Stimulated activated naive B cell treated with anti-CD40 and anti-IgM and Interleukin-4, amounts not matched to agents 10 μg/mL and 1 μg/mL and 100 μg/mL, for 72 hours (primary cell): ENCODE data around the gene BSCL2.
"Not testable (repeated sequence)": the region's sequence is repeated elsewhere in the genome, so short reads cannot be mapped to it uniquely, and the experiment has no call there.

Source experiments
- ATAC-seq, 2 donors: fragments of 150-1000 bp; cut with Tn5 transposase; replicated peaks; 2 replicates each; pipeline ENCODE4 v1.10.0; 2021; ENCODE audit warnings: moderate library complexity in 1 of 2
- DNase-seq: peaks from one replicate; pipeline ENCODE4 v3.0.0; 2021
- H3K27ac Mint-ChIP-seq: one replicate; pipeline ENCODE4 v1.8.0; 2022; ENCODE audit warnings: mild to moderate bottlenecking, mixed read lengths
- H3K27me3 Mint-ChIP-seq, 2 donors: one replicate each; pipeline ENCODE4 v1.8.0; 2022; ENCODE audit warnings: mixed read lengths in 2 of 2
- H3K36me3 Mint-ChIP-seq, 2 donors: one replicate each; pipeline ENCODE4 v1.8.0; 2022; ENCODE audit warnings: mixed read lengths in 2 of 2, mild to moderate bottlenecking in 1 of 2
- H3K4me1 Mint-ChIP-seq, 2 donors: one replicate each; pipeline ENCODE4 v1.8.0; 2022; ENCODE audit warnings: mixed read lengths in 2 of 2, mild to moderate bottlenecking in 1 of 2
- H3K4me3 Mint-ChIP-seq, 2 donors: one replicate each; pipeline ENCODE4 v1.8.0; 2022; ENCODE audit warnings: mild to moderate bottlenecking in 2 of 2, mixed read lengths in 2 of 2, moderate library complexity in 1 of 2
- H3K9me3 Mint-ChIP-seq, 2 donors: one replicate each; pipeline ENCODE4 v1.8.0; 2022; ENCODE audit warnings: mixed read lengths in 2 of 2, mild to moderate bottlenecking in 1 of 2

BSCL2 gene

DNA sequence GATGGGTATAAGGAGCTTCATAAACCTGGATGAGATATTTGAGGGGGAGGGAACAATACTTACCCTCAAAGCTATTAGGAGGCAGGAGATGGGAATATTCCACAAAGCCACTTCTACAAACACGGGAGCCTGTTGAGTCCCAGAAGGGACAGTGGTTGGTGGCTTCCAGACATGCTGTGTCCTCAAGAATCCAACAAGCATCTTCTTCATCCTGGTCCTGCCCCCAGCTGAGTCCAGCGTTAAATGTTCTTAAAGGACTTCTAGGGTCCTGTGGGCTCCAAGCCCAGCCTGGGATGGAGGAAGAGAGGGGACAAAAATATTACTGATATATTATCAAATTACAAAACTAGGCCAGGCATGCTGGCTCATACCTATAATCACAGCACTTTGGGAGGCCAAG is 39.8 kb downstream of the BSCL2 start:
- Mint-ChIP-seq H3K27me3 (no peaks in the 10 kb centered on the region), H3K9me3 (no peaks in the 10 kb centered on the region), H3K36me3 (peaks cover 39 to 62% of the 10 kb centered on the region in 2 donors), H3K4me1 (peaks cover 28 to 66% of the 10 kb centered on the region in 2 donors), H3K4me3 (peak overlapping the region; percentile 97 to 100), H3K27ac (peak overlapping the region; percentile 99)
- DNase-seq (no peak), ATAC-seq (no peak)

DNA sequence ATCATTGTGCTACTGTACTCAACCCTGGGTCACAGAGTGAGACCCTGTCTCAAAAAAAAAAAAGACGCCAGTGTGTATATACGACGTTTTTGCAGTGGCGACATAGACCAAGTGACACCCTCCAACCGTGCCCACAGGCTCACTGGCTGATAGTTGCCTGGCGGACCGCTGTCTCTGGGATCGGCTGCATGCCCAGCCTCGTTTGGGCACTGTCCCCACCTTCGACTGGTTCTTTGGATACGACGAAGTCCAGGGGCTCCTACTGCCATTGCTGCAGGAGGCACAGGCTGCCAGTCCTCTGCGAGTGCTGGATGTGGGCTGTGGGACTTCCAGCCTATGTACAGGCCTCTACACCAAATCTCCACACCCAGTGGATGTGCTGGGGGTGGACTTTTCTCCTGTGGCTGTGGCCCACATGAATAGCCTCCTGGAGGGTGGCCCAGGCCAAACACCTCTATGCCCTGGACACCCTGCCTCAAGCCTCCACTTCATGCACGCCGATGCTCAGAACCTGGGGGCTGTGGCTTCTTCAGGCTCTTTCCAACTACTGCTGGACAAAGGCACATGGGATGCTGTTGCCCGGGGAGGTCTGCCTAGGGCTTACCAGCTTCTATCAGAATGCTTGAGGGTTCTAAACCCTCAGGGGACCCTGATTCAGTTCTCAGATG is 40.8 kb downstream of the BSCL2 start:
- DNase-seq (no peak), ATAC-seq (no peak)
- no peaks in the 10 kb centered on the region for H3K9me3 Mint-ChIP-seq
- H3K4me3 Mint-ChIP-seq: peak overlapping the region; percentile 97 to 100
- H3K27me3 Mint-ChIP-seq: no peaks in the 10 kb centered on the region
- peaks cover 34 to 55% of the 10 kb centered on the region in 2 donors for H3K36me3 Mint-ChIP-seq
- H3K27ac Mint-ChIP-seq: peak overlapping the region; percentile 99
- H3K4me1 Mint-ChIP-seq: peaks cover 26 to 64% of the 10 kb centered on the region in 2 donors

DNA sequence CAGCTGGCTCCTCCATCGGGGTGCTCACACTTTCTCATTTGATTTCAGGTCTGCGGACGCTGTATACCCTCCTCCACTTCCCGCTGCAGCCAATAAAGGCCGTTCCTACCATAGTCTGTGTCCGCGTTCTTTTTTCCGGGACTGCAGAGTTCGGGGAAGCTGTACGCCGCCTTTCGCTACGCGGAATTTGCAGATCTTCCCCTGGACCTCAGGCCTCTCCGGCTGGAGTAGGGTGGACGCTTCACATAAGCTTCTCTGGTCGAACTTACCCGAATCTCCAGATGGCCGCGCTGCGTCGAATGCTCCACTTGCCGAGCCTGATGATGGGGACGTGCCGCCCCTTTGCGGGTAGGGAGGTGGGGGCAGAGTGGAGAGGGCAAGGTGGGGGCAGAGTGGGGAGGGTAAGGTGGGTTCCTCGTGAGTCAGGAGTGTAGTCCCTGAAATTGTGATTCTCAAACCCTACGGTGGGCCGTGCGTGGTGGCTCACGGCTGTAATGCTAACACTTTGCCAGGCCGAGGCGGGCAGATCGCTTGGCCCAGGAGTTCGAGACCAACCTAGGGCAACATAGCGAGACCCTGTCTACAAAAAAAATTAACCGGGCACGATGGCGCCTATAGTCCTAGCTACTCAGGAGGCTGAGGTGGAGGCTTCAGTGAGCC is 41.5 kb downstream of the BSCL2 start:
- Mint-ChIP-seq H3K9me3 (no peaks in the 10 kb centered on the region), H3K4me1 (peaks cover 26 to 62% of the 10 kb centered on the region in 2 donors)

DNA sequence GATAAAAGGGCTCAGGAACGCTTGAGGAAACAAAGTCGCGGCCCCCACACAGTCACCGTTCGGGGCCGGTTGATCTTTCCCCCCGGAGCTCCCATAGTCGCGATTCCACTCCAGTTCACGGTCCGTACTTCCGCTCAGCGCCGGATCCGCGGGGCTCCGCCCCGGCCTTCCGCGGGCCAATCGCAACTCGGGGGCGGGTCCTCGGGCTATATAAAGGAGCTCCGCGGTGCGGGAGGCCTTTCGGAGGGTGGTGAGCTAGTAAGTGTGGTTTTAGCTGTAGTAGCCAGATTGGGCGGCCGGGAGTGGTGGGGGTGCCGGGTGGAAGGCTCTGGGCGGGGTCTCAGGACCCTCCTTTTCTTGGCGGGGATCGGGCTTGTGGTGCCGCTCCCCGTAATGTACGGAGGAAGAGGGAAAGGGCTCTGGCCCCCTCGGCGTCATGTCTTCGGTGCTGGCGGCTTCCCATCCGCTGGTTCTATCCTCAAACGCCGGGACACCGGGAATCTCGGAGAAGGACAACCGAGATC is 42.1 kb downstream of the BSCL2 start, which contains the start of the genes C11orf98 and CSKMT:
C11orf98 (minus strand) TSS at position 136 of the 524 bp plus-strand sequence; CDS start at position 95, 41 bp downstream.
CSKMT (plus strand) TSS at position 238 of the 524 bp plus-strand sequence. CDS start 568 bp downstream, outside the sequence.
- Mint-ChIP-seq H3K27me3 (no peaks in the 10 kb centered on the region), H3K4me3 (peak within 1 kb of the TSS; percentile 97 to 100), H3K27ac (peak within 1 kb of the TSS; percentile 99), H3K36me3 (peaks cover 34 to 48% of the 10 kb centered on the region in 2 donors), H3K4me1 (peaks cover 26 to 58% of the 10 kb centered on the region in 2 donors), H3K9me3 (no peaks in the 10 kb centered on the region)
- DNase-seq (peak; percentile 94), ATAC-seq (peak; percentile 90 to 94)

More for the DNA sequence above, 41.5 kb downstream of the BSCL2 start:
- H3K4me3 Mint-ChIP-seq: peak overlapping the region; percentile 97 to 100
- peak; percentile 28 for DNase-seq
- ATAC-seq: peak; percentile 27 to 40
- peaks cover 34 to 50% of the 10 kb centered on the region in 2 donors for H3K36me3 Mint-ChIP-seq
- H3K27ac Mint-ChIP-seq: peak overlapping the region; percentile 99
- H3K27me3 Mint-ChIP-seq: no peaks in the 10 kb centered on the region

DNA sequence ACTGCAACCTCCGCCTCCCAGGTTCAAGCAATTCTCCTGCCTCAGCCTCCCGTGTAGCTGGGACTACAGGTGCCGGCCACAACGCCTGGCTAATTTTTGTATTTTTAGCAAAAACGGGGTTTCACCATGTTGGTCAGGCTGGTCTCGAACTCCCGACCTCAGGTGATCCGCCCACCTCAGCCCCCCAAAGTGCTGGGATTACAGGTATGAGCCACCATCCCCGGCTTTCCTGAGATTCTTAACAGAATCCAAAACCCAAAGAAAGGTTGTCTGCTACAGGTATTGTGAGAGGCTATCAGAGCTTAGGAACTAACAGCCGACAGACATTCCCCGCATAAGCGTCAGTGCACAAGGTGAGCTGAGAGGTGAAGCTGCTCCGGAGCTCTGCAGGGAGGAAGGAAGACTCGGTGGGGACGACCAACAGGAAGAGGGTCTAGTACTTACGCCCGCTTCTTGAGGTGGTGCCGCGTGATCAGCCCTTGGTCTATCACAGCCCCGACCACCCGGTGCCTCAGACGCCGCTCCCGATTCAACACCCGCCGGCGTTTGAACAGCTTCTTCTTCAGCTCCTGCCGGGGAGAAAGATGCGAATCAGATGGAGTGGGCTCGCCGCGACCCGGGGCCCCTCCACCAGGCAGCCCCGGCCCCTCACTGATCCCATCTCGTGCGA is 42.7 kb downstream of the BSCL2 start:
- H3K9me3 Mint-ChIP-seq: no peaks in the 10 kb centered on the region
- no peak for DNase-seq
- H3K27me3 Mint-ChIP-seq: no peaks in the 10 kb centered on the region
- H3K27ac Mint-ChIP-seq: peak overlapping the region; percentile 99
- ATAC-seq: peak; percentile 63 to 65
- peaks cover 34 to 46% of the 10 kb centered on the region in 2 donors for H3K36me3 Mint-ChIP-seq
- peak overlapping the region; percentile 97 to 100 for H3K4me3 Mint-ChIP-seq
- peaks cover 22 to 53% of the 10 kb centered on the region in 2 donors for H3K4me1 Mint-ChIP-seq

DNA sequence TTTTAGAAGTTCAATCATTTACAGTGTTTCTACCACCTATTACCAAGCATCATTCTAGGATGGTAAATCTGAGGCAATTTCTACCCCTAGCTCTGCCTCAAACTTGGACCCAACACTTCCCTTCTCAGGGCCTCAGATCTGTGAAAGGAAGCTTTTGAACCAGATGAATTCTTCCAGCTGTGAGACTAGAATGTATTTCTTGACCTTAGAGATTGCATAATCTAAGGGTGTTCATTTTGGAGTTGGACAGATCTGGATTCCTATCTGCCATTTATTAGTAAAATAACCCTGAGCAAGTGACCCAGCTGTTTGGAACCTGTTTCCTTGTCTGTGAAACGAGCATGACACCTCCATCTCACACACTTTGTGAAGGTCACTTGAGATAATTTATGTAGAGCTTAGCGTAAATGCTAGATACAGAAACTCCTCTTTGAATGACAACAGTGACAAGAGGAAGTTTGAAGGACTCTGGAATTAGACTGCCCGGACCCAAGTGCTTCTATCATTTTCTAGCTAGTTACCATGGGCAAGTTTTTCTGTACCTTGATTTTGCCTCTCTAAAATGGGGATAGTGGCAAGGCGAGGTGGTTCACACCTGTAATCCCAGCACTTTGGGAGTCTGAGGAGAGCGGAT is 50.3 kb downstream of the BSCL2 start:
- Mint-ChIP-seq H3K4me1 (peaks cover 9 to 12% of the 10 kb centered on the region in 2 donors), H3K9me3 (no peaks in the 10 kb centered on the region), H3K27ac (no peak overlapping the region), H3K4me3 (no peak overlapping the region), H3K27me3 (no peaks in the 10 kb centered on the region), H3K36me3 (peaks cover 0 to 8% of the 10 kb centered on the region in 2 donors)
- ATAC-seq (no peak), DNase-seq (no peak)

DNA sequence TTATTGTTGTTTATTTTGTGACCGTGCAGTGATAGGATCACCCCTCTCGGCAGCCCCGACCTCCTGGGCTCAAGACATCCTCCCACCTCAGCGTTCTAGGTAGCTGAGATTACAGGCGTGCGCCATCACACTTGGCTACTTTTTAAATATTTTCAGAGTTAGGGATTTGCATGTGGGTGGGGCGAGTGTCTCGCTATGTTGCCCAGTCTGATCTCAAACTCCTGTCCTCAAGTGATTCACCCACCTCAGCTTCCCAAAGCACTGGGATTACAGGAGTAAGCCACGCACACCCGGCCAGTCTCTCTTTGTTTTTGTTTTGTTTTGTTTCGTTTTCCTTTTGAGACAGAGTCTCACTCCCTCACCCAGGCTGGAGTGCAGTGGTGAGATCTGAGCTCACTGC is 52.9 kb downstream of the BSCL2 start:
- peaks cover 7% of the 10 kb centered on the region in 2 donors for H3K36me3 Mint-ChIP-seq
- H3K27me3 Mint-ChIP-seq: no peaks in the 10 kb centered on the region
- peaks cover 12 to 29% of the 10 kb centered on the region in 2 donors for H3K4me1 Mint-ChIP-seq
- no peak overlapping the region for H3K27ac Mint-ChIP-seq
- peak overlapping the region; percentile 52 to 65 for H3K4me3 Mint-ChIP-seq
- DNase-seq: no peak
- no peaks in the 10 kb centered on the region for H3K9me3 Mint-ChIP-seq
- no peak for ATAC-seq

DNA sequence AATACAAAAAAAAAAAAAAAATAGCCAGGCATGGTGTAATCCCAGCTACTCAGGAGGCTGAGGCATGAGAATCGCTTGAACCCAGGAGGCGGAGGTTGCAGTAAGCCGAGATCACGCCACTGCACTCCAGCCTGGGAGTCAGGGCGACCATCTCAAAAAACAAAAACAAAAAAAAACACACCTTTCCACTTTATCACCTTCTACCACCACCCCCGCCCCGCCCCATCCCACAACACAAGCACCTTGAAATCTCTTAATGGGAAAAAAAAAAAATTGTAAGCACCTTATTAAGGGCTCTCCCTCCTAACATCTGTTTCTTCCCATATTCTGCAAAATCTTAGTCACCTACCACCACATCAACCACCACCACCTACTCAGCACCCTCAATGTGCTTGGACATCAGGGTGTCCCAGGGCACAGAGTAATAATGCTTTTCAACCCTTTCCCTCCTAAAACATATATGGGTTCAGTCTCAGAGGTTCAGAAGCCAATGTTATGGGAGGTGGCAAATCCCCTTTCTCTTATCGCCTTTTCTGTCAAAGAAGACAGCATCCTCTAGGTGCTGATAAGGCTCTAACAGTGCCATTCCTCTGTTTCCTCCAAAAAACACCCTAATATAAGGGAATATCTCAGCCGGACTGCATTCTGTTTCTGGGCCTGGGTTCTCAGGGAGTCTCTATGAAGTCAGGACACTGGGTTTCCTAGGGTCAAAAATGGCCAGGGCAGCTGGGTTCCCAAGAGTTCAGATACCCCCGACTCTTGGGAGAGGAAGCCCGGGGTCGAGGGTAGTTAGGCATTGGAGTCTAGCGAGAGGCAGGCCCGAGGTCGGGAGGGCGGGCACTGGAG is 54.8 kb downstream of the BSCL2 start:
- H3K4me1 Mint-ChIP-seq: peaks cover 12 to 41% of the 10 kb centered on the region in 2 donors
- no peaks in the 10 kb centered on the region for H3K27me3 Mint-ChIP-seq
- peak overlapping the region; percentile 93 for H3K27ac Mint-ChIP-seq
- H3K36me3 Mint-ChIP-seq: peaks cover 12 to 15% of the 10 kb centered on the region in 2 donors
- H3K4me3 Mint-ChIP-seq: peak overlapping the region; percentile 87 to 99
- no peaks in the 10 kb centered on the region for H3K9me3 Mint-ChIP-seq
- peak in 1 of 2 donors; percentile 6 for ATAC-seq
- DNase-seq: no peak

DNA sequence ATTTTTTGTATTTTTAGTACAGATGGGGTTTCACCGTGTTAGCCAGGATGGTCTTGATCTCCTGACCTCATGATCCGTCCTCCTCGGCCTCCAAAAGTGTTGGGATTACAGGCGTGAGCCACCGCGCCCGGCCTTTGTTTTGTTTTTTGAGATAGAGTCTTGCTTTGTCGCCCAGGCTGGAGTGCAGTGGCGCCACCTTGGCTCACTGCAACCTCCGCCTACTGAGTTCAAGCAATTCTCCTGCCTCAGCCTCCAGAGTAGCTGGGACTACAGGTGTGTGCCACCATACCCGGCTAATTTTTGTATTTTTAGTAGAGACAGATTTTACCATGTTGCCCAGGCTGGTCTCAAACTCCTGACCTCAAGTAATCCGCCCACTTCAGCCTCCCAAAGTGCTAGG is 56.9 kb downstream of the BSCL2 start:
- not testable (repeated sequence) for H3K4me3 Mint-ChIP-seq, DNase-seq, H3K9me3 Mint-ChIP-seq, ATAC-seq, H3K27me3 Mint-ChIP-seq
- peak overlapping the region; percentile 5 for H3K27ac Mint-ChIP-seq
- peaks cover 16 to 20% of the 10 kb centered on the region in 2 donors for H3K36me3 Mint-ChIP-seq
- H3K4me1 Mint-ChIP-seq: peaks cover 17 to 53% of the 10 kb centered on the region in 2 donors

DNA sequence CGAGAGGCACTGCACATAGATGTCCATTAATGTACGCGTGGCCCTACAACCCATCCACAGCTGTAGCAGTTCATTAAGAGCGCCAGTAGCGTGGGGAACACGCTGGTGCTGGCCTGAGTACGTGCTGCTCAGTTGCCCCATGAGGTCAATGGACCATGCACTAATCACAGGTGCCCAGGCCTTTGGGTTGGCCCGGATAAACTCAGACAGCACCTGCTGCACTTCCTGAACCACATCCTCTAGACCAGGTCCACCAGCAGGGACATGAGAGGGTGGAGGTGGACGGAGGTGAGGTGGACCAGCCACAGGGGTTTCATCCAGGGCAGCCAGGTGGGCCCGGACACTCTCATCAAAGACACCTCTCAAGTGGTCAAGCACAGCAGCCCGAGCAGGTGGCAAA is 57.7 kb downstream of the BSCL2 start:
- H3K4me3 Mint-ChIP-seq: no peak overlapping the region

DNA sequence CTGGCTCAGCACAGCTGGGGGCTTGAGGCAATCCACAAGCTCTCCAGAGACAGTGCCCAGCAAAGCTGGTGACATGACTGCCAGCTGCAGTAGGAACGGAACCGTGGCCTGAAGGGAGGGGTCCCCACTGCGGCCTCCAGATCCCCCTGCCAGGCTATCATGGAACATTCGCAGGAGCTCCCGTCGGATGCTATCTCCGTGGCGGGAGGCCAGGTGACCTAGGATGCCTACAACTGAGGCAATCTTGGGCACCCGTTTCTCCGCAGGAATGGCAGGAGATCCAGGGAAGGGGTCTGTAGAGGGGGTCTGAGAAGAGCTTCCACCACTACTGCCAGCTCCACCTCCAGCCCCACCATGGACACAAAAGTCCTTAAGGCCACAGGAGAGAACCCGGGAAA is 58.3 kb downstream of the BSCL2 start:
- DNase-seq (no peak), ATAC-seq (no peak)
- no peaks in the 10 kb centered on the region for H3K27me3 Mint-ChIP-seq
- peaks cover 20 to 25% of the 10 kb centered on the region in 2 donors for H3K36me3 Mint-ChIP-seq
- H3K27ac Mint-ChIP-seq: peak overlapping the region; percentile 62
- H3K4me1 Mint-ChIP-seq: peaks cover 24 to 61% of the 10 kb centered on the region in 2 donors
- H3K4me3 Mint-ChIP-seq: no peak overlapping the region
- no peaks in the 10 kb centered on the region for H3K9me3 Mint-ChIP-seq

More for the DNA sequence above, 57.7 kb downstream of the BSCL2 start:
- peaks cover 19 to 20% of the 10 kb centered on the region in 2 donors for H3K36me3 Mint-ChIP-seq
- H3K27me3 Mint-ChIP-seq: no peaks in the 10 kb centered on the region
- no peaks in the 10 kb centered on the region for H3K9me3 Mint-ChIP-seq
- DNase-seq (no peak), ATAC-seq (no peak)
- H3K27ac Mint-ChIP-seq: peak overlapping the region; percentile 62
- peaks cover 21 to 61% of the 10 kb centered on the region in 2 donors for H3K4me1 Mint-ChIP-seq

DNA sequence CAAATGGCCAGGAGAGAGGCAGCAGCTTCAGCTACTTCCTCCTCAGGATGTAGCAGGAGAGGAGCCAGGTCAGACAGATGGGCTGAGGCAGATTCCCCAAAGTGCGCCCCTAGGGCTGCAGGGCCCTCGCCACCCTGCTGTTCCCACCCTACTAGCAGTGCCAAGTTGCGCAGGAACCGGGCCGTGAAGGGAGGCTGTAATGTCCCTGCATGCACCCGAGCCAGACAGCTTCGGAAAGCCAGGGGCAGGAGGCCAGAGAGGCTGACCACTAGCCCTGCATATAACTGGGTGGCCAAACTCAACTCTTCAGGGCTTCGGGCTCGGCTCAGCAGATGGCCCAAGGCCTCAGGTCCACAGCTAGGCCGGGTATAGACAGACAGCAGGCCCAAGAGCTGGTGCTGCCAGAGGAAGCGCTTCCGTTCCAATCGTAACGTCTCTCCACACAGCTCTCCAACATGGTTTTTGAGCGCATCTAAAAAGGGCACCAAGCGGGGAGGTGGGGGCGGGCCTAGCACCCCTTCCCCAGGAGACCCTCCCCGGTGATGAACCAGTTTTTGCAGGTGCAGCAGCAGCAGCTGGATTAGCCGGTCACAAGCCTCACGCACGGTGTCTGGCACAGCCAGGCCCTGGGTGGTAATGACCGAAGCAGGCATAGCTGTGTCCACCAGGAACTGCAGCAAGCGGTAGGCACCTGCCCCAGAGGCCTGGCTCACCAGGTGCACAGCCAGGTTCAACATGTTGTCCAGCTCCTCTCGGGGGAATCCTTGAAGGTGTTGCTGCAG is 58.8 kb downstream of the BSCL2 start:
- no peak for DNase-seq
- no peak overlapping the region for H3K27ac Mint-ChIP-seq
- peaks cover 21 to 57% of the 10 kb centered on the region in 2 donors for H3K4me1 Mint-ChIP-seq
- H3K9me3 Mint-ChIP-seq: no peaks in the 10 kb centered on the region
- H3K36me3 Mint-ChIP-seq: peaks cover 20 to 26% of the 10 kb centered on the region in 2 donors
- H3K4me3 Mint-ChIP-seq: no peak overlapping the region
- no peak for ATAC-seq
- H3K27me3 Mint-ChIP-seq: no peaks in the 10 kb centered on the region
